Measurements from ENCODE around the gene TMEM132D. TPM values are rescaled to one million over a fixed set of nuclear protein-coding genes. Genes with fewer than 3 reads are reported as not detected.

TMEM132D gene
- total RNA-seq, 1 experiment from 2014 or later: not detected

DNA sequence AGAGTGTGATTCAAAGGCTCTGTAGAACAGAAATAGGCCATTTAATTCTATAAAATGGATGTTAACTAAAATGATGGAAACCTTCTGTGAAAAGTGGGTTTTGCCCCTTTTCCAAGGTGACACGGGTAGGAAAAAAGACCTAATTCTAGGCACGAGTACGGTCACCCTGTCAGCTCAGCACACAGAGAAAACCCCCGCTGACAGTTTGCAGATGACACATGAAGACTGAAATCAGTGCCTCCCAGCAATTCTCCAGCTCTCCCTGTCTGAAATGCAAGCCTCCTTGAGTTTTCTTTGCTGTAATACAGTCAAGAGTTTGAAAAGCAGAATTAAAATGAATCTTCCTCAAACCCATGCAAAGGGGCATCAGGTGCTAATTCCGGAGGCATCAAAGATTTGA lies 230.0 kb downstream of the TMEM132D start:
- in situ Hi-C loops (cut with HindIII; ENCODE audit: low pct_unique_long_range_greater_than_20kb, low sequenced_read_pairs) (no loop called here), intact Hi-C loops (cut with micrococcal nuclease; ENCODE audit: unreplicated experiment) (no loop called here)
- BruUV-seq (replicated peaks): no TSS peak
- CTCF ChIA-PET: no interaction called here
- Histone ChIP-seq H3K27me3 (ENCODE audit: control insufficient read depth, insufficient read depth, low read length) (no peaks in the 10 kb centered on the region), H3K27ac (ENCODE audit: low read length) (no peak overlapping the region), H3K36me3 (ENCODE audit: control insufficient read depth, insufficient read depth, low read length) (no peaks in the 10 kb centered on the region), H3K4me1 (ENCODE audit: control insufficient read depth, insufficient read depth, low read length) (no peaks in the 10 kb centered on the region), H3K4me3 (ENCODE audit: low read depth in 2 of 2, low read length in 2 of 2) (no peak overlapping the region), H3K9me3 (ENCODE audit: control insufficient read depth, insufficient read depth, low read depth, low read length) (no peaks in the 10 kb centered on the region)
- ATAC-seq: no peak
- TF ChIP-seq TCF7L2 (IDR thresholded peaks at IDR 0.05; ENCODE audit: low read depth, low read length) (no peak), SIN3A (IDR thresholded peaks at IDR 0.05; ENCODE audit: borderline replicate concordance, insufficient read depth, low read depth, low read length) (no peak), POLR2AphosphoS5 (IDR thresholded peaks at IDR 0.05; ENCODE audit: low read depth, low read length) (no peak)
- TF ChIP-seq, protein P1, sequence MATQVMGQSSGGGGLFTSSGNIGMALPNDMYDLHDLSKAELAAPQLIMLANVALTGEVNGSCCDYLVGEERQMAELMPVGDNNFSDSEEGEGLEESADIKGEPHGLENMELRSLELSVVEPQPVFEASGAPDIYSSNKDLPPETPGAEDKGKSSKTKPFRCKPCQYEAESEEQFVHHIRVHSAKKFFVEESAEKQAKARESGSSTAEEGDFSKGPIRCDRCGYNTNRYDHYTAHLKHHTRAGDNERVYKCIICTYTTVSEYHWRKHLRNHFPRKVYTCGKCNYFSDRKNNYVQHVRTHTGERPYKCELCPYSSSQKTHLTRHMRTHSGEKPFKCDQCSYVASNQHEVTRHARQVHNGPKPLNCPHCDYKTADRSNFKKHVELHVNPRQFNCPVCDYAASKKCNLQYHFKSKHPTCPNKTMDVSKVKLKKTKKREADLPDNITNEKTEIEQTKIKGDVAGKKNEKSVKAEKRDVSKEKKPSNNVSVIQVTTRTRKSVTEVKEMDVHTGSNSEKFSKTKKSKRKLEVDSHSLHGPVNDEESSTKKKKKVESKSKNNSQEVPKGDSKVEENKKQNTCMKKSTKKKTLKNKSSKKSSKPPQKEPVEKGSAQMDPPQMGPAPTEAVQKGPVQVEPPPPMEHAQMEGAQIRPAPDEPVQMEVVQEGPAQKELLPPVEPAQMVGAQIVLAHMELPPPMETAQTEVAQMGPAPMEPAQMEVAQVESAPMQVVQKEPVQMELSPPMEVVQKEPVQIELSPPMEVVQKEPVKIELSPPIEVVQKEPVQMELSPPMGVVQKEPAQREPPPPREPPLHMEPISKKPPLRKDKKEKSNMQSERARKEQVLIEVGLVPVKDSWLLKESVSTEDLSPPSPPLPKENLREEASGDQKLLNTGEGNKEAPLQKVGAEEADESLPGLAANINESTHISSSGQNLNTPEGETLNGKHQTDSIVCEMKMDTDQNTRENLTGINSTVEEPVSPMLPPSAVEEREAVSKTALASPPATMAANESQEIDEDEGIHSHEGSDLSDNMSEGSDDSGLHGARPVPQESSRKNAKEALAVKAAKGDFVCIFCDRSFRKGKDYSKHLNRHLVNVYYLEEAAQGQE (IDR thresholded peaks at IDR 0.05; ENCODE audit: insufficient read depth in 1 of 2, low read depth in 2 of 2, low read length in 1 of 2): no peak
- TF ChIP-seq, protein P2, sequence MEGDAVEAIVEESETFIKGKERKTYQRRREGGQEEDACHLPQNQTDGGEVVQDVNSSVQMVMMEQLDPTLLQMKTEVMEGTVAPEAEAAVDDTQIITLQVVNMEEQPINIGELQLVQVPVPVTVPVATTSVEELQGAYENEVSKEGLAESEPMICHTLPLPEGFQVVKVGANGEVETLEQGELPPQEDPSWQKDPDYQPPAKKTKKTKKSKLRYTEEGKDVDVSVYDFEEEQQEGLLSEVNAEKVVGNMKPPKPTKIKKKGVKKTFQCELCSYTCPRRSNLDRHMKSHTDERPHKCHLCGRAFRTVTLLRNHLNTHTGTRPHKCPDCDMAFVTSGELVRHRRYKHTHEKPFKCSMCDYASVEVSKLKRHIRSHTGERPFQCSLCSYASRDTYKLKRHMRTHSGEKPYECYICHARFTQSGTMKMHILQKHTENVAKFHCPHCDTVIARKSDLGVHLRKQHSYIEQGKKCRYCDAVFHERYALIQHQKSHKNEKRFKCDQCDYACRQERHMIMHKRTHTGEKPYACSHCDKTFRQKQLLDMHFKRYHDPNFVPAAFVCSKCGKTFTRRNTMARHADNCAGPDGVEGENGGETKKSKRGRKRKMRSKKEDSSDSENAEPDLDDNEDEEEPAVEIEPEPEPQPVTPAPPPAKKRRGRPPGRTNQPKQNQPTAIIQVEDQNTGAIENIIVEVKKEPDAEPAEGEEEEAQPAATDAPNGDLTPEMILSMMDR (IDR thresholded peaks at IDR 0.05): no peak
- no peak for DNase-seq (ENCODE audit: low read depth, low spot score)
- POLR2A ChIA-PET: no interaction called here

DNA sequence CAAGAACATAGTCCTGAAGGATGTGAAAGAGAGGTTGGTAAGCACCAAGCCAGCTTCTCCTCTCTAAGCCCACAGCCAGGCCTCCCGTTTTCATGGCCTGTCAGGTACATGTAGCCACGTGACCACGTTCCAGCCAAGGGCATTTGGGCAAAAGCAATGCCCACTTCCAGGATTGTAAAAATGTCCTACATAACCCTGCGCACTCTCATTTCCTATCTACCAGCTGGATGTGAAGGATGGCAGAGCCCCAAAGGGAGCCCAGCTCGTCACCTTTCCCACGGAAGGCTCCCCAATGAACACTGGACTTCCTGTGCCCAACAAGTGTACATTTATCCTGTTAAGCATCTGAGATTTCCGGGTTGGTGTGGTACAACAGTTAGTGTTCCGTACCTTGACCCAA lies 231.7 kb downstream of the TMEM132D start:
- TF ChIP-seq, protein P1 (IDR thresholded peaks at IDR 0.05; ENCODE audit: insufficient read depth in 1 of 2, low read depth in 2 of 2, low read length in 1 of 2): no peak
- TF ChIP-seq, protein P2 (IDR thresholded peaks at IDR 0.05): no peak
- TF ChIP-seq SIN3A (IDR thresholded peaks at IDR 0.05; ENCODE audit: borderline replicate concordance, insufficient read depth, low read depth, low read length) (no peak), TCF7L2 (IDR thresholded peaks at IDR 0.05; ENCODE audit: low read depth, low read length) (no peak), POLR2AphosphoS5 (IDR thresholded peaks at IDR 0.05; ENCODE audit: low read depth, low read length) (no peak)
- no TSS peak for BruUV-seq (replicated peaks)
- ChIA-PET POLR2A (no interaction called here), CTCF (no interaction called here)
- no peak for ATAC-seq
- DNase-seq (ENCODE audit: low read depth, low spot score): no peak
- no peaks in the 10 kb centered on the region for H3K9me3 ChIP-seq (ENCODE audit: control insufficient read depth, insufficient read depth, low read depth, low read length)
- H3K4me3 ChIP-seq (ENCODE audit: low read depth in 2 of 2, low read length in 2 of 2): no peak overlapping the region
- intact Hi-C loops (cut with micrococcal nuclease; ENCODE audit: unreplicated experiment) (no loop called here), in situ Hi-C loops (cut with HindIII; ENCODE audit: low pct_unique_long_range_greater_than_20kb, low sequenced_read_pairs) (no loop called here)
- H3K36me3 ChIP-seq (ENCODE audit: control insufficient read depth, insufficient read depth, low read length): no peaks in the 10 kb centered on the region
- no peaks in the 10 kb centered on the region for H3K27me3 ChIP-seq (ENCODE audit: control insufficient read depth, insufficient read depth, low read length)
- H3K4me1 ChIP-seq (ENCODE audit: control insufficient read depth, insufficient read depth, low read length): no peaks in the 10 kb centered on the region
- no peak overlapping the region for H3K27ac ChIP-seq (ENCODE audit: low read length)
